Ovary (tissue), 9 donors: ENCODE measurements around the gene SOX10. TPM values are rescaled to one million over a fixed set of nuclear protein-coding genes. Genes with fewer than 3 reads are reported as not detected.
A peak's percentile ranks its signal among the peaks of the same experiment; 100 is the strongest.

Source experiments
- DNase-seq, 5 donors: peaks; one replicate each; pipeline ENCODE4 v3.0.0-alpha.2; 2019 to 2020
- H3K27ac ChIP-seq, 2 donors: fragments of 200-600 bp; one replicate each; pipeline versions ENCODE4 v1.5.1 to v1.8.0; 2019 to 2022
- H3K27me3 ChIP-seq: fragments of 200-600 bp; one replicate; pipeline ENCODE4 v1.8.0; 2022
- H3K36me3 ChIP-seq: fragments of 200-600 bp; sonication (generic); one replicate; pipeline ENCODE4 v1.5.1; 2019
- H3K4me1 ChIP-seq: one replicate; pipeline ENCODE4 v1.8.1; 2013; ENCODE audit warnings: mild to moderate bottlenecking, moderate library complexity; ENCODE audit not compliant: insufficient read depth
- H3K4me3 ChIP-seq: fragments of 200-600 bp; sonication (generic); one replicate; pipeline ENCODE4 v1.5.1; 2017
- H3K9me3 ChIP-seq, 2 donors: fragments of 200-600 bp in 1 of 2; sonication (generic) in 1 of 2; one replicate each; pipeline versions ENCODE4 v1.5.1 to v1.8.1; 2013 to 2019; ENCODE audit warnings: mild to moderate bottlenecking in 1 of 2, moderate library complexity in 1 of 2
- EP300 ChIP-seq: sonication (generic); formaldehyde crosslinking; IDR thresholded peaks from one replicate; pipeline ENCODE4 v1.6.1; 2017; ENCODE audit warnings: antibody characterized with exemption
- POLR2A ChIP-seq: fragments of 450-650 bp; IDR thresholded peaks from one replicate; pipeline ENCODE4 v1.6.1; 2017; ENCODE audit warnings: antibody characterized with exemption, mild to moderate bottlenecking, moderate library complexity
- WGBS, 3 donors: extraction: QIAGEN DNeasy Blood & Tissue Kit in 1 of 3; methylation state at CpG; one replicate each; pipeline versions ENCODE4 v1.1.5 to v1.1.7; 2013 to 2017; 5-methylcytosine and 5-hydroxymethylcytosine counted together
- intact Hi-C, 4 donors: fragments of 100-400 bp; cut with DNase I; formaldehyde crosslinking; loops; one replicate each; pipeline versions ENCODE4 v1.11.0 to v1.15.1; 2022 to 2023
- polyA plus RNA-seq, 2 donors: library from polyadenylated mRNA; stranded (reverse); fragments of 200-250 nt in 1 of 2; fragments of 350-450 nt in 1 of 2; fragmentation: Illumina TruSeq in 1 of 2; extraction: RNeasy Lipid Tissue Mini Kit (QIAGEN cat#74804) in 1 of 2; gene quantifications; one replicate each; pipeline ENCODE4 v1.2.3, GENCODE V29; 2013 to 2014
- total RNA-seq, 7 donors: library from RNA; depleted of rRNA in 2 of 7; stranded (reverse); fragments of >200 nt in 2 of 7; fragmentation: NEBNext Ultra II Directional in 3 of 7; extraction: Animal tissue kit (Norgen Biotek cat#: 25700) in 3 of 7; gene quantifications; one replicate each; pipeline versions ENCODE4 v1.1.0 to v1.2.4, GENCODE V29; 2016 to 2023
- TF ChIP-seq, protein P1 (sequence below), 3 donors: fragments of 450-650 bp in 2 of 3; fragments of 200-600 bp in 1 of 3; IDR thresholded peaks; one replicate each; pipeline versions ENCODE4 v1.5.1 to v1.8.0; 2016 to 2022; ENCODE audit warnings: antibody characterized with exemption in 3 of 3, mild to moderate bottlenecking in 1 of 3
- donor health status: DM: no; HTN: no; CAD: no; lungs with moderate emphysema.
- donor health status: DM: no; HTN: no; CAD: no.
- donor health status: Bipolar disorder and iron deficiency.
- donor health status: DM: yes; HTN: yes; CAD: no.
- donor health status: DM: no; HTN: no; CAD: no.
- donor health status: DM: yes; HTN: yes; CAD: no.

The SOX10 gene
- total and polyA plus RNA-seq, 9 donors, result 0.11 to 3.2 (median 1.3) TPM; not detected in 2

DNA sequence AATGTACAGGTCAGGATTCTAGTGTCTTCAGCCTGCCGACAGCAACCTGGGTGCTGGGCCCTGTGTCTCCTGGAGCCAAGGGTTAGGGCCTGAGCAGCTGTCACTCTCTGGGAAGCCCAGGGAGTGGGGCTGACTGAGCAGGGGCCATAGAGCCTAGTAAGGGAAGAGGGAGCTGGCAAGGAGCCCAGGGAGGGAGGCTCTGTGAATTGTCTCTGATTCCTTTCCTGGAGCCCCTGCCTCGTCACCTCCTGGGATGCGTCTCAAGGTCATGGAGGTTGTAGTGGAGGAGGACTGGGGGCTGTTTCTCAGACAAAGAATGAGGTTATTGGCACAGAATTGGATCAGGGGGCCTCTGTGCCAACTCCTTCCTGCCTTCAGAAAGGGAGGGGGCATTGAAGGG is 11.8 kb downstream of the SOX10 start:
- TF ChIP-seq EP300 (no peak), POLR2A (no peak)
- TF ChIP-seq, protein P1, sequence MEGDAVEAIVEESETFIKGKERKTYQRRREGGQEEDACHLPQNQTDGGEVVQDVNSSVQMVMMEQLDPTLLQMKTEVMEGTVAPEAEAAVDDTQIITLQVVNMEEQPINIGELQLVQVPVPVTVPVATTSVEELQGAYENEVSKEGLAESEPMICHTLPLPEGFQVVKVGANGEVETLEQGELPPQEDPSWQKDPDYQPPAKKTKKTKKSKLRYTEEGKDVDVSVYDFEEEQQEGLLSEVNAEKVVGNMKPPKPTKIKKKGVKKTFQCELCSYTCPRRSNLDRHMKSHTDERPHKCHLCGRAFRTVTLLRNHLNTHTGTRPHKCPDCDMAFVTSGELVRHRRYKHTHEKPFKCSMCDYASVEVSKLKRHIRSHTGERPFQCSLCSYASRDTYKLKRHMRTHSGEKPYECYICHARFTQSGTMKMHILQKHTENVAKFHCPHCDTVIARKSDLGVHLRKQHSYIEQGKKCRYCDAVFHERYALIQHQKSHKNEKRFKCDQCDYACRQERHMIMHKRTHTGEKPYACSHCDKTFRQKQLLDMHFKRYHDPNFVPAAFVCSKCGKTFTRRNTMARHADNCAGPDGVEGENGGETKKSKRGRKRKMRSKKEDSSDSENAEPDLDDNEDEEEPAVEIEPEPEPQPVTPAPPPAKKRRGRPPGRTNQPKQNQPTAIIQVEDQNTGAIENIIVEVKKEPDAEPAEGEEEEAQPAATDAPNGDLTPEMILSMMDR (IDR thresholded peaks at IDR 0.05), result no peak
- H3K9me3 ChIP-seq, result no peaks in the 10 kb centered on the region
- no peaks in the 10 kb centered on the region for H3K4me1 ChIP-seq
- H3K27ac ChIP-seq, result no peak overlapping the region
- H3K27me3 ChIP-seq, result no peaks in the 10 kb centered on the region
- peak in 2 of 5 donors; percentile 33 to 54 for DNase-seq
- no peak overlapping the region for H3K4me3 ChIP-seq
- no peaks in the 10 kb centered on the region for H3K36me3 ChIP-seq
- WGBS, 3 donors, result 15 to 36% (median 32%) methylated on average over 3 of the region's 3 CpGs
- intact Hi-C loops, result no loop called here

DNA sequence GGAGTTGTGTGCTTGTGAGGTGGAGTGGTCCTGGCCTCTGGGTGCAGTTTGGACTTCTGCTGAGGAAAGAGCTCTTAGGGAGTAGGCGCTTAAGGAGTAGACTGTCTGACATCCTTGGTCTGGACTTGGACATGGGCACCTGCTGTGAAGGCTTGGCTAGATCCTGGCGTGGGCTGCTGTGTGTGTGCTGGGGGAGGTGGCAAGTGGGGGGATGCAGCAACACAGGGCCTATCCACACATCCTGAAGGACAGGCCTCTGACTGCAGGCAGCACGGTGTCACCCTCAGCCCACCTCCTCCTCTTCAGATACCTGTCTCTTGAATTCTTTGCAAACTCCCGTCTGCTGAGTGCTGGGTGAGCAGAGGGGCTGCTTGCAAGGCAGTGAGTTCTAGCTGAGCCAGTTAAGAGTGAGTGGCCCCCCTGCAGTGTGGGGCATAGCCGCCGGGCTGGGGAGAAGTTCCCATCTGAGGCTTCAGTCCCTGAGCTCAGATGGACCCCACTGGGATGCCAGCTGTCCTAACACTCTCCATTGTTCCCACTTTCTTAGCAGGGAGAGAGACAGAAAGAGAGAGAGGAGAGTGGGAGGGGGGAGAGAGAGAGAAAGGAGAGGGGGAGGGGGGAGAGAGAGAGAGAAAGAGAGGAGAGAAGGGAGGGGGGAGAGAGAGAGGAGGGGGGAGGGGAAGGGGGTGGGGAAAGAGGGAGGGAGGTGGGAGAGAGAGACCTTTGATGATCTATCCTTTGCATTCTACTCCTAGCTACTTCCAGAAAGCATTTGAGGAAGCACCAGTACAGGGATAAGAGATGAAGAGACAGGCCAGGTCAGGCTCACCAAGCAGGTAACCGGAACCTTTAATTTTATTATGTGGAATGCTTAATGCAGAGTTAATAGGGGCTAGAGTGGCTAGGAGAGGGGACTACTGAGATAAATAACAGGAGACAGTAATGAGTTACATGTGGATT is 12.6 kb downstream of the SOX10 start:
- intact Hi-C loops, result no loop called here
- Histone ChIP-seq H3K4me3 (no peak overlapping the region), H3K27ac (no peak overlapping the region), H3K27me3 (no peaks in the 10 kb centered on the region), H3K9me3 (no peaks in the 10 kb centered on the region), H3K4me1 (no peaks in the 10 kb centered on the region), H3K36me3 (no peaks in the 10 kb centered on the region)
- TF ChIP-seq POLR2A, result no peak
- DNase-seq, result no peak
- WGBS, 3 donors, result 71 to 78% (median 73%) methylated on average over 7 of the region's 7 CpGs

DNA sequence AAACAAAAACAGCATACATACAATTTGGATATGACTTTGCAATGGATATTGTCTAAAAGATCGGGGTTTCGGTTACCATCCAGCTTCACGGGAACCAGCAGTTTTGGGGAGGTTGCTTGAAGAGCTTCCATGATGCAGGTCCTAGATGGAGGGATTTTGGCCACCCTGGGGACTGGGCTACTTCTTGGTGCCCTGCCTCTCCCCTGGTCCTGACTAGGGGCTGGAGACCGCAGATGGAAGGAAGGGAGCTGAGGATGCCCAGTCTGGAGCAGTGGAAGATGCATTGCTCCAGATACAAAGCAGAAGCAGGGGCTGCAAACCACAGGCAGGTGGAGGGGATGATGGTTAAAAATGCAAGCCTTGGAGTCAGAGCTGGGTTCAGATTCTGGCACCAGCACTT is 13.5 kb downstream of the SOX10 start:
- TF ChIP-seq POLR2A (no peak), EP300 (no peak)
- TF ChIP-seq, protein P1 (IDR thresholded peaks at IDR 0.05), result no peak
- no peak overlapping the region for H3K27ac ChIP-seq
- H3K4me1 ChIP-seq, result no peaks in the 10 kb centered on the region
- no peaks in the 10 kb centered on the region for H3K9me3 ChIP-seq
- WGBS, 3 donors, result 94 to 99% (median 95%) methylated on average over 4 of the region's 4 CpGs
- H3K36me3 ChIP-seq, result no peaks in the 10 kb centered on the region
- intact Hi-C loops, result no loop called here
- no peak for DNase-seq
- no peaks in the 10 kb centered on the region for H3K27me3 ChIP-seq
- H3K4me3 ChIP-seq, result no peak overlapping the region

DNA sequence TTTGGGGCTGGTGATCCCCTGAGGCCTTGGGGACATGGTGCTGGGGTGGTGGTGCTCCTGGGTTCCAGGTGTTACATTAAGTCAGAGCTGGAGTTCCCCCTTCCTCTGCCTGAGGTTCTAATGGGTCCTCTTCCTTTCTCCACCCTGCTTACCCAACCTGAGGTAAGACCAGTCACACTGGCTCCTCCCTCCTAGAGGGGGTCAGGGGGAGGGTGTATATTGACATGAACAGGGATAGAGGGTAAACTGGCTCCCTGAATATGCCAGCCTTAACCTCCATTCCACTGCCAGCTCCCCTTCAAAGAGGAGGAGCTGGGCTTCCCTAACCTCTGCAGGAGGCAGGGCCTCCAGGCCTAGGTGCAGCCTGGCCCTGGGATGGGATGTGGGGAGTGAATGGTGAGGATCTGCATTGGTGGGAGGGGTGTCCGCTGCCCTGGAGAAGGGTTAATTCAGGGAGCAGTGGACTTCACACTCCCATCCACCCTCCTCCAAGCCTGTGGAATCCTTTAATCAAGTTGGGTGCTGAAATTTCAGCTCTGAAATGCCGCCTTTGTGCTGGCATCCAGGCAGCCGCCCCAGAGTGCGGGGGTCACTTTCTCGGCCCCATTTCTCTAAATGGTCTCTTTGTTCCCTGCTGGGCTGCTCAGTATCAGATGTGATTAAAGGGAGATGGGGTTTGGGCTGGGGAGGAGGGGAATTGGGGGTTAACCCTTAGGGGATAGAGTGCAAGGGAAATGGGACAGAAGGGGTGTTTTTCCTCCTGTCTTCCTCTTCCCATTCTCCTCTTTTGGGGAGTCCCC is 15.7 kb downstream of the SOX10 start:
- Histone ChIP-seq H3K9me3 (no peaks in the 10 kb centered on the region), H3K4me3 (no peak overlapping the region), H3K27ac (no peak overlapping the region), H3K4me1 (no peaks in the 10 kb centered on the region), H3K27me3 (no peaks in the 10 kb centered on the region), H3K36me3 (no peaks in the 10 kb centered on the region)
- intact Hi-C loops, result loop anchor here in 3 of 4 donors (5.0 to 10.0 kb wide), 2 partner anchors 151 to 154 kb away; no protein-coding TSS in a partner anchor
- 92 to 97% (median 96%) methylated on average over 5 of the region's 5 CpGs for WGBS, 3 donors
- DNase-seq, result no peak
- no peak for TF ChIP-seq POLR2A
- TF ChIP-seq, protein P1 (IDR thresholded peaks at IDR 0.05), result no peak
- TF ChIP-seq EP300, result no peak
